HG03565 (cell line): ENCODE measurements around the gene CREB5.
"Not testable (repeated sequence)": the region's sequence is repeated elsewhere in the genome, so short reads cannot be mapped to it uniquely, and the experiment has no call there.

Experiments used
- ATAC-seq: cut with Tn5 transposase; IDR thresholded peaks from one replicate; pipeline ENCODE4 v1.9.1; 2021; ENCODE audit warnings: mild to moderate bottlenecking, moderate library complexity; ENCODE audit not compliant: unreplicated experiment

The CREB5 gene

GRCh38 chr7:28539289-28539981, 127.1 kb downstream of the CREB5 start:
- ATAC-seq: peak; percentile 96

DNA sequence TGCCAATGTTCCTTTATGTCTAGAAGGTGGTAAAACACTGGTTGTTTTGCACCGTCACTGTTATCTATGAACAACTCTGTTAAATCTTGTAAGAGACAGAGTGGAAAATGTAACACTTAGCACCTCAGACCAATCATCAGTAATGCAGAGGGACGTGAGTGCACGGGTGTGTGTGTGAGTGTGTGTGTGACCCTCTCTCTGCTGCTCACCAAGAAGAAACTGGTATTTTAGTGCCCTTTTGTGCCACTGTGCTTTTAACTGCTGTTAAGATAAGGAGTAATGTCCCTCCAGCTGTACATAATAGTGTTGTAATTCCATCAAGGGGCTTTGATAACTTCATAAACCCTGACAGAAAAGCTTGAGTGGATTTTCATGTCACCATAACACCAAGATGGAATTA, 130.1 kb downstream of the CREB5 start:
- ATAC-seq: no peak

GRCh38 chr7:28544453-28545117, 132.3 kb downstream of the CREB5 start:
- ATAC-seq: no peak

GRCh38 chr7:28546067-28546466, 133.7 kb downstream of the CREB5 start:
- ATAC-seq: no peak

GRCh38 chr7:28547115-28547514, 134.8 kb downstream of the CREB5 start:
- ATAC-seq: no peak

DNA sequence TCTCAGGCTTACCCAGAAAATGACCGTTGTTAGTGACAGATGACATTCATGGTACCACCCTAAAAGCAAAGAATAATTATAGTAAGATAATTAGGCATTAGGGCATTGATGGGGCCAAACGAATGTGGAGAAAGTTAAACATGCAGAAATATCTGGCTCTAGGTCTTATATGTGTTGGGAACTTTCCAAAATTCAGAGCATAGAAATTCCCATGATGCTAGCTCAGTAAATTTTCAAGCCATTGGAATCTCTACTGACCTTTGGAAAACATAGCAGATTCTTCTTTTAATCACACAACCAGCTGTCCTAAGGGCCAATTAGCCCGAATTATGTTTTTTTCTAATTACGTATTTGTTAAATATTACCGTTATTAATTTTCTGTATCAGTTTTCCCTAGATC, 136.1 kb downstream of the CREB5 start:
- ATAC-seq: no peak

GRCh38 chr7:28549998-28550397, 137.7 kb downstream of the CREB5 start:
- ATAC-seq: no peak

DNA sequence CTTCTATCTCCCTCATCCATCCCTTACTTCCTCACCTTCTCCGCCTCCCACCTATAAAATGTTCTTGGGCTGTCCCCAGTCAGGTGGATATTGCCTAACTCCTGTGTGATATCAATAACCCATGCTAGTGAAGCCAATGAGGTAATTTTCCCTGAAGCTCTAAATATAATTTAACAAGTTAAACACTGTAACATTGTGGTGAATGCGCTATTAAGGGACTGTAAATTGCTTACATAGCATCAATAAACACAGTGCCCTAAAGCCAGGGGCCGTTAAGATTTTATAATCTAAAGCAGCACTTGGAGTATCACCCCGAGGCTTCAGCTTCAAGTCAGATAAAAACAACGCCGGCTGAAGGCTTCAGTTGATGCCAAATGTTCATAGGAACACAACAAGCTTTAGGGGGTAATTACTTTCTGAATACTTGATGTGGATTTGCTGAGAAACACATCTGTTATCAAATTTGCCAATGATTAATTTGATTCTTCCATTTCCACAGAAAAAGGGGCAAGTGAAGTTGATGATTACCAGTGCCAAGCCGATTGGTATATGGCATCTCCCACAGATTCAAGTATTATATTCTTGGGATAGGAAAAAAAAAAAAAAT, 138.4 kb downstream of the CREB5 start:
- ATAC-seq: no peak

GRCh38 chr7:28551331-28551730, 139.0 kb downstream of the CREB5 start:
- no peak for ATAC-seq

DNA sequence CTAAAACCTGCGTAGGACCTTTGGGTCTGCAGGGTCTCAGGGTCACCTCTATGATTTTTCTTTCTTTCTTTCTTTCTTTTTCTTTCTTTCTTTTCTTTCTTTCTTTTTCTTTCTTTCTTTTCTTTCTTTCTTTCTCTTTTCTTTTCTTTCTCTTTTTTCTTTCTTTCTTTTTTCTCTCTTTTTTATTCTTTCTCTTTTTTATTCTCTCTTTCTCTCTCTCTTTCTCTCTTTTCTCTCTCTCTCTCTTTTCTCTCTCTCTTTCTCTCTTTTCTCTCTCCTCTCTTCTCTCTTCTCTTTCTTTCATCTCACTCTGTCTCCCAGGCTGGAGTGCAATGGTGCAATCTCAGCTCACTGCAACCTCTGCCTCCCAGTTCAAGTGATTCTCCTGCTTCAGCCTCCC, 139.4 kb downstream of the CREB5 start:
- not testable (repeated sequence) for ATAC-seq

- no peak for ATAC-seq
Measured at GRCh38 chr7:28554802-28555471, 142.6 kb downstream of the CREB5 start.

- no peak for ATAC-seq
Measured at GRCh38 chr7:28556025-28556424, 143.7 kb downstream of the CREB5 start.

DNA sequence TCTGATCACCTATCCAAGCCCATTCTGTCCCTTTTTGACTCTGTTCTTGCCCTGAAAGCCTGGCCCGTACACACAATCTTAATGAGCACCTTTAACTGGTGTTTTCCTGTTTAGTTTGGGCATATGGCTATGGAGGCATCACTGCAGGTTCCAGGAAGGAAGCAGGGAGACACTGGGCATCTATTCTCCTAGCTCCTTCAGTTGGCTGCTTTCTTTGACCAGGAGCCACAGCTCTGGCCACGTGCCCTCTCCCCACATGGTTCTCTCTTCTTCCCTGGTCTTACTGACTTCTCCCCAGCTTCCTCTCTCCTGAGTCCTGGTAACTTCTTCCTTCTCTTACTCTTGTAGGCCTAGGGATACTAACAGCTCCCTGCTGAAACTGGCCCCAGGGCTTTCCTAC, 144.4 kb downstream of the CREB5 start:
- ATAC-seq: no peak

DNA sequence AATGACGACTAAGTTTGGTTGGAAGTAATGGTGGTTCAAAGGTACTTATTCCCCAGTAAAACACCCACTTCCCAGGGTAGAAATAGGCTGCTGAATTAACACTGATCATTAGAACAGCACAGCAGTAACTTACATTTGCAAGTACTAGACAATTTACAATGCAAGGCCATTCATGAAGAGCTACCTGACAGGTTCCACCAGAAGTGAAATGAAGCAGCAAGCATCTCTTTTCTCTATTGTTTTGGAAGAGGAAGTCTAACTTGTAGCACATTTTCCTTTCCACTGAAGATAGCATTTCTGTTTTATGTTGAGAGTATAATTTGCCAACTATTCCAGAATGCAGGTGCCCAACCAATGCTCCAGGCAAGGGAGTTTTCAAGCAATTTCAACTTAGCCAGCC, 145.9 kb downstream of the CREB5 start:
- no peak for ATAC-seq

DNA sequence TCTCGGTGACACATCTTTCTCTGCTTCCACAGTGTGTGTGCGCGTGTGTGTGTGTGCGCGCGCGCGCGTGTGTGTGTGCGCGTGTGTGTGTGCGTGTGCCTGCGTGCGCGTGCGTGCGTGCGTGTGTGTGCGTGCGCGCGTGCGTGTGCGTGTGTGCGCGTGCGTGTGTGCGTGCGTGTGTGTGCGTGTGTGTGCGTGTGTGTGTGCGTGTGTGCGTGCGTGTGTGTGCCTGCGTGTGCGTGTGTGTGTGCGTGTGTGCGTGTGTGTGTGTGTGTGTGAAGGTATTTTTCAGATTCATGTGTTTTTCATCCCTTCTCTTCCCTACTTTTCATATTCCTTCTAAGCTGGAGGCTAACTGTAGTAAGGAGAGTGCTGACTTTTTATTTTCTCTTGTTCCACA, 148.4 kb downstream of the CREB5 start:
- no peak for ATAC-seq

DNA sequence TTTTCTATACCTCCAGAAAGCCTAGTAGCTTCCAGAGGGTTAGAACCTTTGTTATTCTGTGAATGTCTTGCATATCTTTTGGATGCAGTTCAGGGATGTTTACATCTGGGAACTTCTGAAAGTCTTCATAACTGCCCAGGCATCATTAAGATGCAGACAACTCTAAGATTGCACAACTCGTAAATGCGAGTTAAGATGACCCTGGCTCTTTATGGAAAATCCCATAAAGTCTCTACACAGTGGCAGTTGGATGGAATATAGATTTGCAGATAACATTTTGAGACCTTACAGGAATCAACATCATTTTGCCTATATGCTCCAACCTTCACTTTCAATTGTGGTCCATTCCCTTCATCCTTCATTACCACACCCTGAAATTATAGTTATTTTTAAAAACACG, 151.7 kb downstream of the CREB5 start:
- no peak for ATAC-seq

DNA sequence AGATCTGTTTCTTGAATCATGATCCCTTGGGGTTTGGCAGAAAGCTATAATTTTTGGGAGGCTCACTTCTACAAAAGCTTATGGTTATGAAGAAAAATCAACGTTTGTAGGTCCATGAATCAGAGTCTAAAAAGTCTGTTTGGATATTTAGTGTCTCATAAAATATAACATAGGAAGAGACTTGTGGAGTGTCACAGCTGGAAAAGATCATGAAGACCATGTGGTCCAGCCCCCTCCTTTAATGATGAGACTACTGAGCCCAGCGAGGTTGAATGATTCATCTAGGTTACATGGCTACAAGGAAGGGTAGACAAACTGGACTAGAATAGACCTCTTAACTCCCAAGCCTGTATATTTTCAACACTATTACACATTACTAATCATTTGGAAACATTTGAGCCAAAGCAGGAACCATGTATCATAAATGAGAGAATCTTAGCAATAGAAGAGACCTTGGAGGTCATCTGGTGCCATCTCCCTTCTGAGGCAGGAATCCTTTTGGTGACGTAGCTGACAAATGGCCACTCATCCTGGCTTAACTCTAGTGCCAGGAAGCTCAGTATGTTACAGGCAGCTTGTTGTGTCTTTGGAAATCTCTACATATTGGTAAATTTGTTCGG, 152.5 kb downstream of the CREB5 start:
- no peak for ATAC-seq

GRCh38 chr7:28565980-28566379, 153.7 kb downstream of the CREB5 start:
- no peak for ATAC-seq

GRCh38 chr7:28570113-28570969, 158.0 kb downstream of the CREB5 start:
- peak; percentile 71 for ATAC-seq

- ATAC-seq: no peak
Measured at GRCh38 chr7:28570970-28571288, 158.6 kb downstream of the CREB5 start.

DNA sequence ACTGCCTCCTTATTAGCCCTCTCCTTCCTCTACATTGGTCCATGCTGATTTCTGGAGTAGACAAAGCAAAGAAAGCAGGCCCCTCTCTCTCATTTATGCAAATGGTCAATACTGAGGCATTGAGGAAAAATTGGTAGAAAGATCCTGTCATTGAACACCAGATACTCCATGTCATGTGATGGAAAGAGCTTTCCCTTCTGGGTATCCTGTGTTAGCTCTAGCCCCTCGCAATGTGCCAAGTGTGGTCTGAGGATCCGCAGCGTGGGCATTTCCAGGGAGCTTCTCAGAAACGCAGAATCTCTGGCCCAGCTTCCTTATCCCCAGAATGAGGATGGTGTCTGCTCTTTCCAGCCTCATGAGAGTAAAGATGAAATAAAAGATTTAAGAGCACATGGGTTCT, 159.1 kb downstream of the CREB5 start:
- no peak for ATAC-seq
